ENCODE results near the gene LRTM1.

The LRTM1 gene

GRCh38 chr3:54928046-54928770 lies at the start of gene LRTM1:
LRTM1 (minus strand) TSS chr3:54928059; CDS start chr3:54927911, 148 bp downstream.
- DNase-seq = no peak

DNA sequence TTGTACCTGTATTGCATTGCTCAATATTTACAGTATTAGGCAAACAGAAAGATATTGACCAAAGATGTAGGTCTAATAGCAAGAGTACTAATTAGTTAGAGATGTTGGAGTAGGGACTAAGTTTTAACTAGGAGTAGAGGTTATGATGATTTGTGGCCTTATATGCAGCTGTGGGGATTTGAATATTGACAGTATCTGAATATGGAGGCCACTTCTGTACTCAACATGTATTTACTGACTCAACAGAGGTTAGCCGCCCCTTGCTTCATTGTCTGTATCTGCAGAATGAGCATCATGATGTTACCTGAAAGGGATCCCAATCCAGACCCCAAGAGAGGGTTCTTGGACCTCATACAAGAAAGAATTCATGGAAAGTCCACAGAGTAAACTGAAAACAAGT lies 49.6 kb upstream of the LRTM1 start:
- DNase-seq = no peak

DNA sequence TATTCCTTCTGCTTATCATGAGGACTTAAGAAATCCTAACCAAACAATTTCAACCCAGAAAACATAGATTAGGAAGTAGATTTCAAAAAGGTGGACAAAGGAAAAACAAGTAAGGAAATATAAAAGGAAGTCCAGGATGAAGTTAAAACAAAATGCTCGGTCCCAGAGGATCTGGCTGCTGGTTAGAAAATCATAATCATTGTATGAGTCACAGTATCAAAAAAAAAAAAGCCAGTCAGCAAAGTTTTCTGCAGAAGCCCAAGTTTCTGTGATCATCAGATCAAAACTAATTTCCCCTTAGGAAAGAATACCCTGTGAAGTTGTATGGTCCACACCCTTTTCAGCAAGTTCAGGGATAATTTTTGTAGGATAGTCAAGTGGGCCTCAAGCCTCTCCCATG lies 43.0 kb upstream of the LRTM1 start:
- DNase-seq = no peak

DNA sequence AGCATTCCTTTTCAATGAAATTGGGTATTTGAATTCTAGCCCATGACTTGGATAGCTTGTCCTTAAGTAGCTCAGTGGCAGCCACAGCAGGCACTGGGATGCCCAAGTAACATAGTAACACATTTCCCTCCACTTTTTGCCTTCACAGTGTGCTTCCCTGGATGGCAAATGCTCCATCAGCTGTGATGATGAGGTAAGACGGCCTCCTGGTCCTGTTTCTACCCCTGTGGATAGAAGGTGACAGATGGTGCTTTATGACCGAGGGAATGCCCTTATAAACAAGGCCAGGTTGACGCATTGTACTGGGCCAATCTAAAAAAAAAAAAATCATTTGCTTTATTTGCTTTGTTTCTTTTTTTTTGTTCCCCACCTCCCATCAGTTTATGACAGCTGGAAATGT lies 41.8 kb upstream of the LRTM1 start:
- no peak for DNase-seq

GRCh38 chr3:54968546-54969172 lies 40.8 kb upstream of the LRTM1 start:
- no peak for DNase-seq

DNA sequence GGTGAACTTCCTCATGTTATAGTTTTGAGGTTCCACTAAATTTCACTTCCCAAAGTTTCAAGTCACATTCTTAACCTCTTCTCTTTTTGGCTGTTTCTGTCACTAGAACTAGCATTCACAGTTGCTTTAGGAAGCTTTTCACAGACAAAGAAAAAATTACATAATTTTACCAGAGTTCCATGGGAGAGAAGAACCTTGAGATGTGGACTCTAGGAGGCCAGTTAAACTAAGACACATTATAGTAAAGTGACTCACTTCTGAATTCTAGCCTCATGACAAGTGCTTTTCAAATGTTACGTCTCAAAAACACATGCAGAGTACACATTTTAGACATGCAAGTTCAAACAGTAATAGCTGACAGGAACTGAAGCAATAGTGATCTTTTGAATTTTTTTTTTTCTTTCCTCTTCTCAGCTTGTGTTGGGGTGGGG lies 39.9 kb upstream of the LRTM1 start:
- no peak for DNase-seq

GRCh38 chr3:54966979-54967378 lies 39.1 kb upstream of the LRTM1 start:
- DNase-seq = no peak

DNA sequence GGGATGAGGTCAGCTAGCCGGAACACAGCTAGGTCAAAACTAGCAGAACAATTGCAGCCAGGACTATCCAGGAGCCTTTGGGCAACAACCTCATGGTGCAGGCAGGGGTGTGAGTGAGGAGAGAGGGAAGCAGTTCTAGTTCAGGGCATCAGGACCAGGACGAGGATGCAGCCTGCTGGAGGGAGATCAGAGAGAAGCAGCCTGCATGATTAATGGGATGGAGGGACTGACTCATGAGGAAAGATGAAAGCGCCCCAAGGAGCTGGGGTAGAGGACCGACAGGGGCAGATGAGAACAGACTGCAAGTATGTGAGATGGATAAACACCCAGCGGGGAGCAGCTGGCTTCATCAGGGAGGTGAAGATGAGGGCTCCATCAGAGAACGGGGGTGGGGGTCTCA lies 37.9 kb upstream of the LRTM1 start:
- peak; percentile 76 for DNase-seq

- no peak for DNase-seq
Observed at GRCh38 chr3:54964081-54964480, 36.2 kb upstream of the LRTM1 start.

GRCh38 chr3:54963641-54964040 lies 35.8 kb upstream of the LRTM1 start:
- DNase-seq = no peak

DNA sequence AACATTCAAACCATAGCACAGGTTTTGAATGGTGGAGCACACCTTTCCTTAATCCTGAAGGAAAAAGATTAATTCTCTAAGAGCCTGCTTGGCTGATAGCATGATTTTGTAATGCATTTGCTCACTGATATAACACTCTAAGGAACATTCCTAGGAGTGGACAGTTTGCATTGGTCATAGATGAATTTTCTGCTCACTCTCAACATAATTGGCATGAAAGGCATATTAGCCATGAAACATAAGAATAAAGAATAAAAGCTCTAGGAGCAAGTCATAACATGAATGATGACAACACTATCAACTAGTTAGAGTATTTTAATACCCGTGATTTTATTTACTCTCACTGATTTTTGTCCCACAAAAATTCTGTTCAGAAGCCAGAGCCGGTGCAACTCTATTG lies 34.3 kb upstream of the LRTM1 start:
- no peak for DNase-seq

DNA sequence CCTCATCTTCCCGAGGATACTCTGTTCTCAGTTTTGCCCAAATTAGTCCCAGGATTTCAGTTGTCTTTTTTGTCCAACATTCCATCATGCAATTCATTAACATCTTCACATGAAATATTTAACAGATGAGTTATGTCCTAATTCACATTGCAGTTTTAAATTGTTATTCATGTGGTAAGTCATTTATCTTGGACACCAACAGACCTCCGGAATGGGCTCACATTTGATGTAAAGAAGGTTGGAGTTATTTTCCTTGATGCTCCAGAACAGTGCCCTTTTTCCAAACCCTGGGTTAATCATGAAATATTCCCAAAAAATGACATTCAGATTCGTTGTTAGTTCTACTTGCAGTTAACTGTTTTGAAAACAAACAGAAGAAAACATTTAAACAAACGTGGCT lies 32.8 kb upstream of the LRTM1 start:
- no peak for DNase-seq

GRCh38 chr3:54960082-54960481 lies 32.2 kb upstream of the LRTM1 start:
- DNase-seq = no peak

DNA sequence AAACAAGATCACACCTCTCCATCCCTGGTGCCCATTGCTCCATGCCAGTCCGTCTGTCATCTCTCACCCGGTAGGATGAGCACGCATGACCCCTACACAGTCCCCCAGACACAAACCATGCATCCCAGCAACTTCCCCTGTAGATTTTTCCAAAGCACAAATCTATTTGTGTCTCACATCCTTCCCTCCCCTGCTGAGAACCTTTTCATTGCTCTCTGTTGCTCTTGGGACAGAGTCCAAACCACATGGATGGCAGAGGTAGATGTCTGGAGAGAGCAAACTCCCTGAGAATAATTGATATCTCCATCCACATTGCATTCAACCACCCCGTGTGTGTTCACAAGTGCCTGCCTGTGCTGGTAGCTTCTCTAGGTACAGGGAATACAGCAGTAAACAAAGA lies 29.9 kb upstream of the LRTM1 start:
- no peak for DNase-seq

GRCh38 chr3:54955941-54956340 lies 28.1 kb upstream of the LRTM1 start:
- peak; percentile 87 for DNase-seq

- DNase-seq = no peak
Observed at GRCh38 chr3:54955496-54955895, 27.6 kb upstream of the LRTM1 start.

GRCh38 chr3:54954521-54954920 lies 26.7 kb upstream of the LRTM1 start:
- DNase-seq = peak; percentile 92

GRCh38 chr3:54954022-54954421 lies 26.2 kb upstream of the LRTM1 start:
- DNase-seq = peak; percentile 98

DNA sequence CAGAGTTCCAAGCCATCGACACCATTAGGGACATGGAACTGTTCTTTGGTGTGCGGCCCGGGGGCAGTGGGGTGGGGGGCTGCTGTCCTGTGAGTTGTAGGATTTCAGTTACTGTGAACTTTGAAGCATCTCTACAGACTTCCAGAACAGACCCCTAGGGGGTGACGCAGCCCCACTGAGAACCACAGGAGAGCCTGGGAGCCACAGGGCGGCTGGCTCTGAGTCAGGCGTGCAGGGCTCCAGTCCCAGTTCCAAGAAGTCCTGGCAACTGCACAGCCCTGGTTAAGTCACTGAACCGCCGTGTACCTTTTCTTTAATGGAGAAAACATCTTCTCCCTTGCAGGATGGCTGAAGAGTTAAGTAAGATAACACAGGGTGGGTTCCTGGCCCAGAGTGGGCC lies 23.5 kb upstream of the LRTM1 start:
- DNase-seq = peak; percentile 96

DNA sequence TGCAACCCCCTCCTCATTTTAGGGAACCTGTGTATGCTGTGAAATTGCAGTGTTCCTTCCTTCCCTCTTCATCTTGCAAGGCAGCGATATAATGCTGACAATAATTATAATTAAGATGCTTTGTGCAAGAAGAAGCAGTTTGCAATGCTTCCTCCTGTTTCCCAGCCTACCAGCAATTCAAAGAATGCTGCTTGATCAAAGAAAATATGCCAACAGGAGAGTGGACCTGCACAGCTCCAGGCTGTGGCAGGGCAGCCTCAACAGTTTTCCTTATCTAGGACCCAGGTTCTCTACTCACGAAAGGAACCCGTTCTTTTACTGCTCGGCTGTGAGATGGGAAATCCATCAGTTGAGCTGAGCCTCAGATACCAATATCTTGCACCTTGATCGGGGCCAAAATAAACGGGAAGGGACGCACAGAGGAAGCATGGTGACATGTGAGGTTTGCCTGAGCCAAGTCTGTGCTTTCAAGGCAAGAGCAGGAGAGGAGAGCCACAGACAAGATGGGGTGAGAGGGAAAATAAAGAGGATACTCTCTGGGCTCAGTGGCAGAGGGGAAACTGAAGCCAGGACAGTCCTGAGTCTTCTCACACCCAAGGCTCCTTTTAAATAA lies 22.6 kb upstream of the LRTM1 start:
- DNase-seq = no peak

- no peak for DNase-seq
Observed at GRCh38 chr3:54949491-54950044, 21.7 kb upstream of the LRTM1 start.

DNA sequence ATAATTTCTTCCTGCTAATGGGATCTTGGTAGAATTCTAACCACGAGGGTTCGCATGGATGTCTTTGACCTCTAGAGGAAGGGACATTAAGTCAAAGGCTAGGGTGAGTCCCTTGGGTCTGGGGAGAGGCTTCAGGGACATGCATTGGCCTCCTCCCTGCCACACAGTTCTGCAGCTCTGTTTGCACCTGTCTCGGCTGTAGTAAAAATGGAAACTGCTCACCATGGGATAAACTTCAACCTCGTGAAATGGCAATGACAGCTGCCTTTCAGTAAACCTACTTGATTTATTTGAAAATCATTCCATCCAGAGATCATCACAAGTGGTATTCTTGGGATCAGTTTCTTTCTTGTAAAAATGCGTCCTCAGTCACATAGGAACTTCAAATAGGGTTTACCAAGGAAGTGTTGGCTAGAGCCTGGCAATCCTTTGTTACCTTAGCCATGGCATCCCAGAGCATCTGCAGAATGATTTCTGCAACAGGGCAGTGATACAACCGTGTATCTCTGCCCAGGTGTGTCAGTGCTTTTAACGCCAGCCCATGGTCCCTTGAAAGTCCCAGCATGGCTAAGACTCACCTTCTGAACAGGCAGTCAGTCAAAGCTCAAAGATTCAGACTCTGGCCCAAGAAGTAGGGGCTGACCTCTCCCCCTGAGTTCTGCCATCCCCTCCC lies 14.0 kb upstream of the LRTM1 start:
- no peak for DNase-seq

- DNase-seq = no peak
Observed at GRCh38 chr3:54940971-54941370, 13.1 kb upstream of the LRTM1 start.
